Measurements from ENCODE around the gene LRP8. TPM values are rescaled to one million over a fixed set of nuclear protein-coding genes. Genes with fewer than 3 reads are reported as not detected.

LRP8 gene
- total and polyA plus RNA-seq, 4 donors = 2.6 to 20.0 (median 9.6) TPM

GRCh38 chr1:53324728-53325297 is 3.1 kb downstream of the LRP8 start:
- ATAC-seq (ENCODE audit: insufficient read depth, low FRiP score) (no peak), DNase-seq (no peak)
- H3K36me3 ChIP-seq (ENCODE audit: control insufficient read depth in 4 of 4, insufficient read depth in 4 of 4, low read length in 4 of 4) = no peaks in the 10 kb centered on the region
- WGBS, 2 donors = 82 to 97% methylated on average over 7 of the region's 7 CpGs
- H3K4me1 ChIP-seq (ENCODE audit: control insufficient read depth in 5 of 5, insufficient read depth in 5 of 5, low read length in 5 of 5) = peaks cover 0 to 17% (median 14%) of the 10 kb centered on the region in 5 donors
- TF ChIP-seq, protein P1, sequence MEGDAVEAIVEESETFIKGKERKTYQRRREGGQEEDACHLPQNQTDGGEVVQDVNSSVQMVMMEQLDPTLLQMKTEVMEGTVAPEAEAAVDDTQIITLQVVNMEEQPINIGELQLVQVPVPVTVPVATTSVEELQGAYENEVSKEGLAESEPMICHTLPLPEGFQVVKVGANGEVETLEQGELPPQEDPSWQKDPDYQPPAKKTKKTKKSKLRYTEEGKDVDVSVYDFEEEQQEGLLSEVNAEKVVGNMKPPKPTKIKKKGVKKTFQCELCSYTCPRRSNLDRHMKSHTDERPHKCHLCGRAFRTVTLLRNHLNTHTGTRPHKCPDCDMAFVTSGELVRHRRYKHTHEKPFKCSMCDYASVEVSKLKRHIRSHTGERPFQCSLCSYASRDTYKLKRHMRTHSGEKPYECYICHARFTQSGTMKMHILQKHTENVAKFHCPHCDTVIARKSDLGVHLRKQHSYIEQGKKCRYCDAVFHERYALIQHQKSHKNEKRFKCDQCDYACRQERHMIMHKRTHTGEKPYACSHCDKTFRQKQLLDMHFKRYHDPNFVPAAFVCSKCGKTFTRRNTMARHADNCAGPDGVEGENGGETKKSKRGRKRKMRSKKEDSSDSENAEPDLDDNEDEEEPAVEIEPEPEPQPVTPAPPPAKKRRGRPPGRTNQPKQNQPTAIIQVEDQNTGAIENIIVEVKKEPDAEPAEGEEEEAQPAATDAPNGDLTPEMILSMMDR (IDR thresholded peaks at IDR 0.05; ENCODE audit: control extremely low read depth, extremely low read depth) = no peak
- H3K9ac ChIP-seq (ENCODE audit: insufficient read depth in 1 of 2, low read length in 2 of 2) = no peak overlapping the region
- H3K27me3 ChIP-seq (ENCODE audit: control insufficient read depth in 3 of 3, insufficient read depth in 3 of 3, low read length in 2 of 3) = no peaks in the 10 kb centered on the region
- H3K27ac ChIP-seq (ENCODE audit: low read depth in 1 of 2, low read length in 1 of 2) = no peak overlapping the region
- H3K4me3 ChIP-seq = no peak overlapping the region
- H3K9me3 ChIP-seq (ENCODE audit: control insufficient read depth in 4 of 4, insufficient read depth in 3 of 4, low read length in 3 of 4) = no peaks in the 10 kb centered on the region

DNA sequence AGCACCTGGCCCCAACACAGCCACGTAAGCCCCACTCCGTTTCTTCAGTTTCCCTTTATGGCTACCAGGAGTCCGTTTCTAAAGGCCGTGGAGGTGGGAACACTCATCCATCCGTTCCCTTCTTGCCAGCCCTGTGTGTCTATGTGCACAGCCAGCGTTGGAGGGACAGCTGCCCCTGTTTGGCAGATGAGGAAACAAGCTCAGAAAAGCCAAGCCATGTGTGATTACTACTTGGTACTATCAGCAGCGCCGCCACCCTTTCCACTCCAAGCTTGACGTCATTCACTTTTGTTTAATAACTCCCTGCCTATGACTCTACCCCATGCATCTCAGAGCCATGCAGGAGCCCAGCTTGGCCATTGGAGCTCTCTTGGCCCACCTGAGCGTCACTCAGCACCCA is 3.5 kb downstream of the LRP8 start:
- no peak overlapping the region for H3K27ac ChIP-seq (ENCODE audit: low read depth in 1 of 2, low read length in 1 of 2)
- TF ChIP-seq, protein P1 (IDR thresholded peaks at IDR 0.05; ENCODE audit: control extremely low read depth, extremely low read depth) = no peak
- no peaks in the 10 kb centered on the region for H3K36me3 ChIP-seq (ENCODE audit: control insufficient read depth in 4 of 4, insufficient read depth in 4 of 4, low read length in 4 of 4)
- ATAC-seq (ENCODE audit: insufficient read depth, low FRiP score) (no peak), DNase-seq (no peak)
- H3K9me3 ChIP-seq (ENCODE audit: control insufficient read depth in 4 of 4, insufficient read depth in 3 of 4, low read length in 3 of 4) = no peaks in the 10 kb centered on the region
- H3K27me3 ChIP-seq (ENCODE audit: control insufficient read depth in 3 of 3, insufficient read depth in 3 of 3, low read length in 2 of 3) = no peaks in the 10 kb centered on the region
- peaks cover 0 to 17% (median 14%) of the 10 kb centered on the region in 5 donors for H3K4me1 ChIP-seq (ENCODE audit: control insufficient read depth in 5 of 5, insufficient read depth in 5 of 5, low read length in 5 of 5)
- 84 to 94% methylated on average over 10 of the region's 10 CpGs for WGBS, 2 donors
- no peak overlapping the region for H3K9ac ChIP-seq (ENCODE audit: insufficient read depth in 1 of 2, low read length in 2 of 2)
- no peak overlapping the region for H3K4me3 ChIP-seq

DNA sequence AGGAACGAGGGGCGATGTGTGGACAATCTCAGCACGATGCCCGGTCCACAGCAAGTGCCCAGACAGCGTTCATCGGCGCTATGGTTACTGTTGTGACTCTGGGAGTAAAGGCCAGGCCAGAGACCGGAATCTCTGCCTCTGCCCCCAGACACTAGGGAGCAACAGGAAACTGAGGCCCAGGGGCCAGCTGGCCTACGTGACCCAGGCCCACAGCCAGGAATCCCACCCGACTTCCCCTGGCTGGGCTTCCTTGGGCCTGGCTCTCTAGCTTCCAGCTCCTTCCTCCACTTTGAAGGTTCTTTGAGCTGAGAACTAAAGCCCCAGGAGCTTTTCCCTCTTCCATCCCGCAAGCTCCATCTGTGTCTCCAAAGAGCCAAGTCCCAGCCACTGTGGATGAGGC is 4.6 kb downstream of the LRP8 start:
- ATAC-seq (ENCODE audit: insufficient read depth, low FRiP score) (no peak), DNase-seq (no peak)
- WGBS, 2 donors = 94 to 96% methylated on average over 11 of the region's 11 CpGs
- no peak overlapping the region for H3K4me3 ChIP-seq
- H3K36me3 ChIP-seq (ENCODE audit: control insufficient read depth in 4 of 4, insufficient read depth in 4 of 4, low read length in 4 of 4) = no peaks in the 10 kb centered on the region
- TF ChIP-seq, protein P1 (IDR thresholded peaks at IDR 0.05; ENCODE audit: control extremely low read depth, extremely low read depth) = no peak
- H3K9me3 ChIP-seq (ENCODE audit: control insufficient read depth in 4 of 4, insufficient read depth in 3 of 4, low read length in 3 of 4) = no peaks in the 10 kb centered on the region
- H3K27ac ChIP-seq (ENCODE audit: low read depth in 1 of 2, low read length in 1 of 2) = no peak overlapping the region
- H3K27me3 ChIP-seq (ENCODE audit: control insufficient read depth in 3 of 3, insufficient read depth in 3 of 3, low read length in 2 of 3) = no peaks in the 10 kb centered on the region
- H3K4me1 ChIP-seq (ENCODE audit: control insufficient read depth in 5 of 5, insufficient read depth in 5 of 5, low read length in 5 of 5) = peaks cover 0 to 17% (median 14%) of the 10 kb centered on the region in 5 donors
- no peak overlapping the region for H3K9ac ChIP-seq (ENCODE audit: insufficient read depth in 1 of 2, low read length in 2 of 2)
